ENCODE results near the gene KIF26B.
"Not testable (repeated sequence)": the region's sequence is repeated elsewhere in the genome, so short reads cannot be mapped to it uniquely, and the experiment has no call there.

KIF26B gene

GRCh38 chr1:245728035-245728434, 573.2 kb downstream of the KIF26B start:
- DNase-seq = not testable (repeated sequence)

GRCh38 chr1:245730801-245731200, 576.0 kb downstream of the KIF26B start:
- DNase-seq = no peak

- DNase-seq = not testable (repeated sequence)
These were observed 585.6 kb downstream of the KIF26B start for GRCh38 chr1:245740336-245740735.

DNA sequence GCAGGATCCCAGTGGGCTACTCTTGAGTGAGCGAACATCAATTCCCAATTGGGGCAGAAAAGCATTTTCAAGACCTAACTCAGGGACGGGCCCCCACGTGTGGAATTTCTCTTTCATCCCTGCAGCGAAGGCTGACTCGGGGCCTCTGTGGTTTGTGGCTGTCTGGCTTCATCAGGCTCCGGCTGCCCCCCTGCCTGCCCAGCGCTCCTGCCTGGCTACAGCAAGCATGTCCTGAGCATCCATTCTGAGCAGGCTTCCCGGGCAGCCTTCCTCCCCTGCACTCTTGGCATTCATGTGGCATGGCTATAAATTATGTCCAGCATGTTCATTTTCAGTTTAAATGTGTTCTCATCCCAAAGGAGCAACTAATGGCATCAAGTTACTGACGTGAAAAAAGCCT, 588.1 kb downstream of the KIF26B start:
- DNase-seq = no peak

DNA sequence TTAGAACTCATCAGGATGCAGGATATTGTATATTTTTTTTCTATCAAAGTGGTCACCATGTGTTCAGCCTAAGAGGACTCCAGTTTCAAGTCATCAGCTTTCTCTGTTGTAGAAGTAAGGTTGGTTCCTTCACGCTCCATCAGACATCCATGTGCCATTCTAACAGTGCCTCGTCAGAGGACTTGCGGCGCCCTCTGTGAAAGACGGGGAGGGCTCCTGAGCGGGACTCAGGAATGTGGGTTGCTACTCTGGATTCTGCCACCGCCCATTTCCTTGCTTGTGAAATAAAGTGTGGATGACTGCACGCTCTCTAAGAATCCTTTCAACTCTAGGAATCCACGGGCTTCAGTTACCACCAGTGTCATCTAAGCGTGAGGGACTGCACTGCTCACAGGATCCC, 593.5 kb downstream of the KIF26B start:
- DNase-seq = no peak

DNA sequence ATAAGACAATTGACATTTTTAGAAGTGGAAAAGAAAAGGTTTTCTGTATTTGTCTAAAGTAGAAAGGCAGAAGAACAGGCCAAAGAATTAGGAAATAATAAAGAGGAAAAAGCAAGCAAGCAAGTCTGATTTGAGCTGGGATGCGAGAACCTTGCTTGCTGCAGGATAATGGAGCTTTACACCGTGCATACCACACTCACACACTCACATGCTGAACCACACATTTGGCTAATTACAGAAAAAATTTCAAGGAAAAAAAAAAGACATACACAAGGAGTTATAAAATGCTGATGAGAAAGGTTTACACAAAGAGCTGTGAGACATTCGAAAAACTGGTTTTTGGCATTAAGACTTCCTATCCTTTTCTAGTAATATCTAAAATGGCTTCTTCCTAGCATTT, 593.9 kb downstream of the KIF26B start:
- DNase-seq = no peak

DNA sequence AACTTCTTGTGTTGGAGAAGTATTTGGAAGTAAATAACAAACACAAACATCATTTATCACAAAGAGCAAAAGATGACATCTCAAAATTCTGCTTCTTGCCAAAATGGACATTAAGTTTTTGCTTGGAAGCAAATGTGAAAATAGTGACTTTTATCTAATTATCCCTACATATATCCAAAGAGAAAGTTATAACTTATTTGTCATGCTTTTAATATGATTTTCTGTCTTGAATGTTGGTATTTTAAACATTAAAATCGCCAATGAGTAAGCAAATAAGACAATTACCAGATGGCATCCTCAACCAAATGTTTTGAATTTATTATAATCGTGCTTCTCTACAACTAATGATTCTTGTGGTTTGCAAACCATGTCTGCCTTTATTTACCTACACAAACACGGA, 594.3 kb downstream of the KIF26B start:
- no peak for DNase-seq

DNA sequence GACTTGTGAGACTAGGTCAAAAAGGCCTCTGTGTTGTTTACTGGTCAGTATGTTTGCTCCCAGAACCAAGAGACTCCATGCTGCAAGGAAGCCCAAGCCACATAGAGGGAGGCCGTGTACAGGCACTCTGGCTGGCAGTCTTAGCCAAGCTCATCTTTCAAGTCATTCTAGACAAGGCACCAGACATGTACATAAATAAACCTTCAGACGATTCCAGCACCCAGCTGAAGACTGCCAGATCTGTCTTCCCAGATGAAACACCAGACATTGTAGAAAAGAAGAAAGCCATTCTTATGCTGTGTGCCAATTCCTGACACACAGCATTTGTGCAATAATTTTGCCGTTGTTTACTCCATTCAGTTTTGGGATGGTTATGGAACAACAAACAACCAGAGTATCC, 595.5 kb downstream of the KIF26B start:
- DNase-seq = no peak

DNA sequence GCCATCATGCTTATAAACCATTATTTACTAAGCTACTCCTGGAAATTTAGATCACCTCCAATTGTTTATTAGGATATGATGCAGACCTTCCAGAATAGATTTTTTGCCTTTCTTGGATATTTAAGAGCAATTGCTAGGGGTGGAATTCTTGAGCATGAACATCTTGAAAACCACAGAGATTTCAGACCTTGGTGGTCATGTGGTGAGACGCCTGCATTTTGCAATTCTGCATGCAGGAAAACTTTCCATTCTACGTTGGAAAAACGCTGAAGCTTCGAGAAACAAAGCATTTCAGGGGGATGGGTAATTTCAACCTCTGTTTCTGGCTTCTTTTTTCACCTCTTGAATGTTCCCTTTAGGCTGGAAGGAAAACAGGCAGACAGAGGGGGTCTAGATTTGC, 596.3 kb downstream of the KIF26B start:
- no peak for DNase-seq

DNA sequence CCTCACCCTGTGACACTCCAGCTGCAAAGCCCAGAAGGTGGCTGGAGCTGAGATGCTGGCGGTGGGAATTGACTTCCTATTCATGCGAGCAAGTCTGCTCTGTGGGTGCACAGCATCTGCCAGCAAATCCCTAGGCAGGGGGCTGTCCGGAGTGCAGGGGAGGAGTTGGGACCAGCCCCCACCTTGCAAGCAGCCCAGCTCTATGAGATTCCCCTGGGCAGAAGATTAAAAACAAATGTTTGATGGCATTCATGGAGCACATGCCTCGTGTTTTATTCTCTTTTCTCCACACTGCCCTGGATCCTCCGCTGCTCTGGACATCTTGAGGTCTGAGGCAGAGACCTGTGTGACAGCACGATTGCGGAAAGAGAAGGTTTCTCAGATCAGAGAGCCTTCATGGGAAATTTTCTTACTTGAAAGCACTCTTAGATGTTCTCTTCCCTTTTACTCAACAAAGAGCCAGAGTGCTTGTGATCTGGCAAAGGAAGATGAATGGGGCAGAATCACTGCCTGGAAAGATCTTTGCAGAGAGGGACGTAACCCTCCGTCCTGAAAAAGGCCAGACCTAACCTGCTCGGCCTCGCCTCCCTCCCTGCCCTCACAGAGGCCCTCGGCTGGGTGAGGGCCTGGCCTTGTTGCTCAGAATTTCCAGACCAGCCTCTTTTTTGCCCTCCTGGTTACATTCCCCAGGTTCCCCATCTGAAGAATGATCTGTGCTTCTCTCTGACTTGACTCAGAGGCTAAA, 597.1 kb downstream of the KIF26B start:
- DNase-seq = no peak

GRCh38 chr1:245752561-245752960, 597.8 kb downstream of the KIF26B start:
- DNase-seq = no peak

DNA sequence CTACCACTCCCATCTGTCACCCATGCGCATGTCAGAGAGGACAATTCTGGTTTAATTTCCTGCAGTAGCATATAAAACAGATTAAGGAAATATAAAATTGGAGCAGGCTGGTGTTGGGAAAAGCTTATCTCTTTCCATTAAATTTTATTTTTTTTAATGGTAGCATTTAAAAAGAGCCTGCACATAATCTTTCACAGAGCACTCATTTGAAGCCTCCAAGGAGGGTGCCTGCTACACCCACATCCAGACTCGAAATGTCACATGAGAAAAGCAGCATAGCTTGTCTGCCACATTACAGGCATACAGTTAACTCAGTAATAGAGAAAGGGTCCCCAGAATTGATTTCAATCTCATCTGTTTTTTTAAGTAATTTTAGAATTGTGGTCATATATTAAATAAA, 599.0 kb downstream of the KIF26B start:
- DNase-seq = no peak

GRCh38 chr1:245754463-245754961, 599.7 kb downstream of the KIF26B start:
- DNase-seq = no peak

Data from SIG-M5 (cell line).